NCI-H2171 treated with DMSO at 0.1 percent for 48 hours (cell line): Measurements from ENCODE around the gene GSG1L2.
"Not testable (repeated sequence)": the region's sequence is repeated elsewhere in the genome, so short reads cannot be mapped to it uniquely, and the experiment has no call there.

Experiments used
- DNase-seq: peaks from one replicate; lab custom pipeline; 2025; lab: John Stamatoyannopoulos, UW

Gene GSG1L2

DNA sequence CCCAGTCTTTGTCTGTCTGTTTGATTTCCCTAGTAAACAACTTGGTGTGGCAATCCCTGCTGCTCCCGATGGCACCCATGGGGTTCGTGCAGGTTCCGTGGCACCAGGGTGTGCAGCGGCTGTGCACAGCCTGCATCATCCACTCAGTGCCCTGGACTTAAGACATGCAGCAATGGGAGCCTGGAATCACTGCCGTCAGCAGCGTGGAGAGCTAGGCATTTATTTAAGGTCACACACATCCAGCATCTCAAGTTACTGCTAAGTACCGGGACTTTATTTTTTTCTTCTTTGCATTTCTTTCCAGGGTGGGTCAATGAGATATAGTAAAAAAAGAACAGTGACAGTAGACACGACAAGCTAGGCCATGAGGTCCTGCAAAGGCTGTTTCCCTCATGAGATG is 33.3 kb downstream of the GSG1L2 start:
- peak; percentile 63 for DNase-seq

DNA sequence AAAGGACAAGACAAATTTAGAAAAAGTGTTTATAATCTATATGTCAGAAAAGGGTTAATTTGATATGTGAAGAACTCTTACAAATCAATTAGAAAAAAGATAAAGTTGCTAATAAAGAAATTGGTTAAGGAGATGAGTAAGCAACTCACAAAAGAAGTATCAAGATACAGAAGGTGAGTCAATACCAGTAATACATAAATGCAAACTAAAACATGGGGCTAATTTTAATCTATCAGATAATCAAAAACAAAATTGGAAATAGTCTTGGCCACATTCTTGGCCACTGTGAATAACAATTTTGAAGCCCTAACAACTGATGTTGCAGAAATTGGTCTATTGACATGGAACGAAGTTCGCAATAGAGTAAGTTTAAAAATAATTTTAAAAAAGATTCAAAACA is 37.3 kb downstream of the GSG1L2 start:
- DNase-seq, result no peak

DNA sequence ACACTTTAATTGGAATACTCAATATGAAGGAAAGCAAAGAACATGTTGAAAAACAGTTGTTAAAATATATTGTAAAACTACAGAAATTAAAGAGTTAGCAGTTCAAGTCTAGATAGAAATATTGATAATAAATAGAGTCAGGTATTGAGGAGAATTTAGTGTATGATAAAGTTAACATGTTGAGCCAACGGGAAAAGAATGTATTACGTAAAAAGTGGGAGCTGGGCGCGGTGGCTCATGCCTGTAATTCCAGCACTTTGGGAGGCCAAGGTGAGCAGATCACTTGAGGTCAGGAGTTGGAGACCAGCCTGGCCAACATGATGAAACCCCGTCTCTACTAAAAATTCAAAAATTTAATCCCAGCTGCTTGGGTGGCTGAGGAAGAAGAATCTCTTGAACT is 38.4 kb downstream of the GSG1L2 start:
- not testable (repeated sequence) for DNase-seq

GRCh38 chr17:9783050-9783449 is 38.8 kb downstream of the GSG1L2 start:
- DNase-seq, result no peak

DNA sequence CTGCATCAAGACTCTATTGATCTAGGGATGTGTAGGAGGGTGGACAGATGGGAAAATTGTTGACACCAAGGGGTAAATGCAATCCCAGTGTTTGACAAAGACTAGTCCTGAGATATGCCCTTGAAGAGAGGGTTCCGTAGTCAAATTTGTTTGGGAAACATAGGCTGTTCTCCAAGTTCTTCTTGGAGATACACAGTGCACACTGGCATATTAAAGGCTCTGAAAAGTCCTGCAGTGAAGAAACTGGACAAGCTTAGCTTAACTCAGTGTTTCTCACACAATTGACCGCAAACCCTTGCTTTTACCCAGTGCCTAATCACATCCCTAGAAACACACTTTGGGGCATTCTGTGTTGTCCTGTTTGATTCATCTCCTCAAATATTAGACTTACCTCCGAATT is 41.3 kb downstream of the GSG1L2 start:
- no peak for DNase-seq

- peak; percentile 24 for DNase-seq
Measured at GRCh38 chr17:9776911-9777310, 45.0 kb downstream of the GSG1L2 start.

- no peak for DNase-seq
Measured at GRCh38 chr17:9772658-9773057, 49.2 kb downstream of the GSG1L2 start.

GRCh38 chr17:9771465-9771864 is 50.4 kb downstream of the GSG1L2 start:
- DNase-seq, result no peak

DNA sequence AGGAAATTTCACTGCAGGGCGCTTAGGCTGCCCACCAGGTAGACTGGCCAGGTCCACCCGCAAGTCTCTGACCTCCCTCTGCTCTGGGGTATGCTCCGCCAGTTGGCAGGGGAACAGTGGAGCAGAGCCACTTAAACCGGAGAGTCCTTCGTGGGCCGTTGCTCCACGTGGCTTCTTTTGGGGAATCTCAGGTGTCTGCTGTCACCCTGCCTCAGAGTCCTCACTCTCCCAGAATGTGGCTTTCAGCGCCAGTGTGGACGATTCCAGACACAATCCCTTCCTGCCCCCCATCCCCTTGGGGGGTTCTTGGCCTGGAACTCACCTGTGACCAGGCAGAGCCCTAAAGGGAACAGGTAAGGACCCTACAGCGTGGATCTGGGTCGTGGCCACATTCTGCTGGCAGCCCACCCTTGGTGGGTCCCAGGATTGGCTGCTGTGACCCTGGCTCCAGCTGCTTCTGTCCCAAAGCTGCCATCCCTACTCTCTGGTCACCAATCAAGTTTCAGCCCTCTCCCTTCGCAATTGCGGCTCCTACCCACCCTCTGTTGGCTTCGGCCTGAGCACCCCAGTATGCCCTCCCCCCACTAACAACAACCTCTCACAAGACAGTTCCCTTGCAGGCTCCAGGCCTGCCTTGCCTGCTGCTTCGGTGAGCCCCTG is 52.7 kb downstream of the GSG1L2 start:
- no peak for DNase-seq

- DNase-seq, result peak; percentile 17
Measured at GRCh38 chr17:9768381-9768934, 53.4 kb downstream of the GSG1L2 start.

DNA sequence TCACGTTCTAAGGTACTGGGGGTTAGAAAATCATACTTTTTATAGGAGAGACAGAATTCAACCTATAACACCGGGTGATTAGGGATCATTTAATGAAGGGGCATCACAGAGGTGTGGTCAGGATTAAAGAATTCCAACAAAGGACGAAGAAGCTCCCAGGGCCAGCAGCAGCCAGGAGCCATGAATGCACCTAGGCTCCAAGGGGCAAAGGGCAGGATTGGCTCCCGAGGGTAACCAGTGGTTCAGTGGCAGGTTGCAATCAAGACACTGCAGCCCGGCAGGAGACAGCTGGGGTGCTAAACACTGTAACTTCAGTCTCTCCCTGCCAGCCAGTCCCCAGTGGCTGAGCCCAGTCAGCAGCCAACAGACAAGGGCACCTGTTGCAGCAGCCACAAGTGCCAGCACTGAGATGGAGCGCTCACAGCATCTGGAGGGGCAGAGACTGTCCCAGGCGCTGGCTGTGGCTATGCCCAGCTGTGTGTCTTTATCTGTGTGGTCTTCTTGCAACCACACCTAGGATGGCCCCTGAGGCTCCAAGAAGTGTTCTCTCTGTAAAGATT is 54.4 kb downstream of the GSG1L2 start:
- DNase-seq, result peak; percentile 74

DNA sequence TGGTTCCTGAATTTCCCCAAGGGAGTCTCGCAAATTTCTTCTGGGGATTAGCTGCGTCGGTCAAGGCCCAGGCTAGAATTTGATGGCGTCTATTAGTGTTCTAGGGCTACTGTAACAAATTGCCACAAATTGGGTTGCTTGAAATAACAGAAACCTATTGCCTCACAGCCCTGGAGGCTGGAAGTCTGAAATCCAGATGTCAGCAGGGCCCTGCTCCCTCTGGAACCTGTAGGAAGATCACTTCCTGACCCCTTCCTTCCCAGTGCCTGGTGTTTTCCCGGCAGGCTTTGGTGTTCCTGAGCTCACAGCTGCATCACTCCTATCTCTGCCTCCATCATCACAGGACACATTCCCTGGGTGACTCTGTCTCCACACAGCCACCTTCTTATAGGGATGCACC is 54.9 kb downstream of the GSG1L2 start:
- no peak for DNase-seq

- DNase-seq, result no peak
Measured at GRCh38 chr17:9765322-9765721, 56.6 kb downstream of the GSG1L2 start.

- peak; percentile 57 for DNase-seq
Measured at GRCh38 chr17:9763643-9764042, 58.2 kb downstream of the GSG1L2 start.

DNA sequence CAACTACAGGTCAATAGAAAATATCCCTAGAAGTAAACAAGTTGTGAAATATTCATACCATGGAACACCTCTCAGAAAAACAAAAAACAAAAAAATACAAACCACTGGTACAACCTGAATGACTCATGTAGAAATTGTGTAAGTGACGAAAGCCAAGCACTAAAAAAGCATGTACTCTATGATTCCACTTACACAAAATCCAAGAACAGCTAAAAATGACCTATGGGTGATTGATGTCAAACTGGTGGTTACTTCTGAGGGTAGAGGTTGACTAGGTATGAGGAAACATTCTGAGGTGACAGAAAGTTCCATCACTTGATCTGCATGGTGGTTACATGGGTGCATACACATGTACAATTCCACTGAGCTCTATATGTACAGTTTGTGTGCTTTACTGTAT is 61.6 kb downstream of the GSG1L2 start:
- DNase-seq, result no peak

GRCh38 chr17:9755083-9755482 is 66.8 kb downstream of the GSG1L2 start:
- DNase-seq, result no peak
